HUDEP-2 (cell line): ENCODE measurements around the gene CBX7.

Experiments
- DNase-seq, 76 experiments: peaks; one replicate each; lab custom pipeline; 2025; ENCODE audit not compliant: unreplicated experiment in 76 of 76; lab: John Stamatoyannopoulos, UW

Gene CBX7

GRCh38 chr22:39128508-39128907 is 24.0 kb downstream of the CBX7 start:
- no peak for DNase-seq

DNA sequence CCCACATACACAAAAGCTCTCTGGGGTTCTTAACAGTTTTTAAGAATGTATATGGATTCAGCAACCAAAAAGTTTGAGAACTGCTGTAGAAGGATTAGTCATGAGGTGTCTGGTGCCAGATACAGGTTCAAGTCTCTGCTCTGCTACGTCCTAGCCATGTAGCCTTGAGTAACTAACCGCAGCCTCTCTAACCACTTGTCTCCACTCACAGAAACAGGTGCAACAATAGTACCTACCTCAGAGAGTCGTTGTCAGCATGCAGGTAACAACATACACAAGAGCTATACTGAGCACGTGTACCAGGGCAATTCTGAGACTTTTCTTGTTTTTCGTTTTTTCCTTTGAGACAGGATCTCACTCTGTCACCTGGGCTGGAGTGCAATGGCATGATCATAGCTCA is 26.9 kb downstream of the CBX7 start:
- DNase-seq: no peak

- DNase-seq: no peak
Observed at GRCh38 chr22:39123751-39124581, 28.5 kb downstream of the CBX7 start.

GRCh38 chr22:39122772-39123470 is 29.6 kb downstream of the CBX7 start:
- no peak for DNase-seq

GRCh38 chr22:39120983-39121382 is 31.5 kb downstream of the CBX7 start:
- no peak for DNase-seq

DNA sequence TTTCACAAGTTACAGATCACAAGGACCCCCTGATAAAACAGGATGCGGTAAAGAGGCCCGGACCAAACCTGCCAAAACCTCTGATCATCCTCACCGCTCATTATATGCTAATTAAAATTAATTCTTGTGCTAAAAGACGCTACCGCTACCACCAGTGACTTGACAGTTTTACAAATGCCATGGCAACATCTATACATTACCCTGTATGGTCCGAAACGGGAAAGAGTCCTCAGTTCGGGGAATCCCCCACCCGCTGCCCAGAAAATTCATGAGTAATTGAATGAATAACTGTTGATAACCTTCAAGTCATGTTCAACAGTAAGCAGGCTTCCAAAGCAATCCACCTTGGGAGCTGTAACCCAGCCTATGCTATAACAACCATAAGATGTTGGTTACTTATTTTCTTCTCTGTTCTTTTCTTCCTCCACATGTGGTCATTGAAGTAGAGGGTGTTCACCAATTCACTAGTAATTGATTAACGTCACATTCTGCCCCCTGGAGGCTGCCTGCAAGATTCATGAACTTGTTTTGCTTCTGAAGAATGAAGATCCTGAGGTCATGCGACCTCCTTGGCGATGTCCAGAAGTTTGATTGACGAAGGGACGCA is 34.8 kb downstream of the CBX7 start:
- DNase-seq: peak in 61 of 76 experiments; percentile 6 to 70 (median 43)

GRCh38 chr22:39115977-39116621 is 36.4 kb downstream of the CBX7 start:
- DNase-seq: no peak

DNA sequence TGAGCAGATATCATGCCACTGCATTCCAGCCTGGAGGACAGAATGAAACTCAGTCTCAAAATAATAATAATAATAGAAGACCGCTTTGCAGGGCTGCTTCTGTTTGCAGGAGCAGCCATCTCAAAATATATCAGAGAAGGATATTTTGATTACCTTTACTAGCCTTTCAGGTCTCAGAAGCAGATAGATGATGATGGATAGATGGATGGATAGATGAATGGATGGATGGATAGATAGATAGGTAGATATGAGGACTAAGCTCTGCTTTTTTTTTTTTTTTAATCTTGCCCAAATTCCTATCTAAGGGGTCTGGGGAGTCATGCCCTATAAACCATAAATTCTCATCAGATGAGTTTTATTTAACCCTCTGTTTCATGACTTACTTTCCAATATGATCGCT is 36.9 kb downstream of the CBX7 start:
- no peak for DNase-seq

DNA sequence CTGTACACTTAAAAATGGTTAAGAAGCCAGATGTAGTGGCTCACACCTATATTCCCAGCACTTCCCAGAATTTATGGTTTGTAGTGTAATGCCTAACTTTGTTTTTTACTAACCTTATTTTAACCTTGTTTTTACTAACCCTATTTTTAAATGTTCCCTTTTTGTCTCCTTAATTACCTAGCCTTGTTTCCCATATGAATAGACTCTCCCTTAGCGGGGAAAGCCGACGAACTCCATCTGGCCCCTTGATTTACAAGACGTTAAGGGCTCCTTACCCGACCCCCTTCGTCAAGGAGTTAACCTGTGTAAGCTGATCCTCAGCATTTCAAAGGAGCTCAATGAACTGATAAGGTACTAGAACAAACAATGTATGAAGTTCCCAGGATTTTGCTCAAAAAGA is 38.4 kb downstream of the CBX7 start:
- DNase-seq: no peak

GRCh38 chr22:39110631-39111561 is 41.6 kb downstream of the CBX7 start:
- no peak for DNase-seq

DNA sequence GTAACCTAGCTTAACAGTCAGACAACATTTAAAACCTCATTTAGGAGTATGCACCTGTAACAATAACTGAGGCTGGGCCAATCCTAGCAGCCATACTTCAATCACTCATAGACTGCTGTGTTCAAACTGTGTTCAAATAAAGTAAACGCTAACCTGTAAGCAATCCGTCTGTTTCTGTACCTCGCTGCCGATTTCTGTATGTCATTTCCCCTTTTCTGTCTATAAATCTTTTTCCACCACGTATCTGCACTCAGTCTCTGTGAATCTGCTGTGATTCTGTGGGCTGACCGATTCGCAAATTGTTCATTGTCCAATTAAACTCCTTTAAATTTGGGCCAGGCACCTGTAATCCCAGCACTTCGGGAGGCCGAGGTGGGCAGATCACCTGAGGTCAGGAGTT is 43.1 kb downstream of the CBX7 start:
- no peak for DNase-seq

DNA sequence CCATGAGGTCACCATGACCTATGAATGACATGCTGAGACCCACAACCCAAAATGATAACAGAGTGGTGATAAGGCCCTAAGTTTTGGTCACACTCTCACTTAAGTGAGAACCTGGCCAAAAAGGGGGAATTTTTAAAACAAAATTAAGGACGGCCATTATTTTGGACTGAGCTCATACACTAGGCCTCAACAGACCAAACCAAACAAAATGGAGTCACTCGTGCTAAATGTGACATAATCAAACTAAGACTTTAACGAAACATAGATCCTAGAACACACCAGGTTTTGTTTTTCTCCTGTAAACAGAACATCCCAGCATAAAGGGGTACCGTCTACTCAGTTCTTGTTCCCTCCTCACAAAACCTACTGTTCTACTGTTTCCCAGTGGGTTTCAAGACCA is 44.0 kb downstream of the CBX7 start:
- no peak for DNase-seq

DNA sequence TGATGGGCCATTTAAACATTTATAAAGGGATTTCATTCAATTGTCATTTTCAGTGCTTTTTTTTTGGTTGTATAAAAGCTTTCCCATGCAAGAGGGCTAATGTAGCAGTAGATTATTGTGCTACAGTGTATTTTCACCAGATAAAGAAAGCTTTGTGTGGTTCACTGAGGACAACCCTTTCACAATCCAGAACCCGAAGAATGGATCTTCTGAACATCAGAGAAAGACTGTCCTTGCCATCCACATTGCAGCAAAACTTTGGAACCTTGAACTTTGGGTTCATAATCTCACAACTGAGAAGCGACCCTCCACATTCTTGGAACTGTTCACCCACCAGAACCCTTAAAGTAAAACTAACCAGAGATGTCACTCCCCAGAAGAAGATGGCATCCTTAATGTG is 46.2 kb downstream of the CBX7 start:
- no peak for DNase-seq

- DNase-seq: no peak
Observed at GRCh38 chr22:39103431-39103830, 49.0 kb downstream of the CBX7 start.

DNA sequence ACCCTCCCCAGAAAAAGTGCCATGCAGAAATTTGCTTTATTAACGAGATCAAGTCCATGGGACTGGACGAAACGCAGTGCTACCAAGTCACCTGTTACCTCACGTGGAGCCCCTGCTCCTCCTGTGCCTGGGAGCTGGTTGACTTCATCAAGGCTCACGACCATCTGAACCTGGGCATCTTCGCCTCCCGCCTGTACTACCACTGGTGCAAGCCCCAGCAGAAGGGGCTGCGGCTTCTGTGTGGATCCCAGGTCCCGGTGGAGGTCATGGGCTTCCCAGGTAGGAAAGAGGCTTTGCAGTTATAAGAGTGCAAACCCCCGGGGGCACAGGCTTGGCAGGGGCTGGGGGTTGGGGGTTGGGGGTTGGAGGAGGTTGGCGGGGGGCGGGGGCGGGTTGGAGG is 51.3 kb downstream of the CBX7 start:
- DNase-seq: no peak

DNA sequence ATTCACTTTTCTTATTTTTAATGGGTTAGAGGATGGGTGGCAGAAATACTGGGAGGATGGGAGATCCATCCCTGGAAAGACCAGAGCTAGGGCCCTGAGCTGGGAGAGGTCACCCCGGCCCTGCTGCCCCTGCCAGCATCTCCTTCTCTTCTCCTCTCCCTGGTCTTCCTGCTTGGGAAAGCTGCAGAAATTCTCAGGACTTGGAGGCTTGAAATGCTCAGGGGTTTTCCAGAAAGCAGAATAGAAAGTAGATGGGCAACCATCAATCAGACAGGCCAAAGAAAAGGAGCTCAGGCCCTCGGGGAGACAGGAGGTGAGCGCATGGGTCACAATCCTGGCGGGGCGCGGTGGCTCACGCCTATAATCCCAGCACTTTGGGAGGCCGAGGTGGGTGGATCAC is 53.9 kb downstream of the CBX7 start:
- DNase-seq: no peak

GRCh38 chr22:39098026-39098425 is 54.5 kb downstream of the CBX7 start:
- no peak for DNase-seq

- peak in 26 of 76 experiments; percentile 8 to 69 (median 26) for DNase-seq
Observed at GRCh38 chr22:39097098-39098020, 55.1 kb downstream of the CBX7 start, which contains the start of gene APOBEC3H. Gene APOBEC3H (plus strand): TSS chr22:39097244. CDS start chr22:39100279, 3,035 bp downstream.

DNA sequence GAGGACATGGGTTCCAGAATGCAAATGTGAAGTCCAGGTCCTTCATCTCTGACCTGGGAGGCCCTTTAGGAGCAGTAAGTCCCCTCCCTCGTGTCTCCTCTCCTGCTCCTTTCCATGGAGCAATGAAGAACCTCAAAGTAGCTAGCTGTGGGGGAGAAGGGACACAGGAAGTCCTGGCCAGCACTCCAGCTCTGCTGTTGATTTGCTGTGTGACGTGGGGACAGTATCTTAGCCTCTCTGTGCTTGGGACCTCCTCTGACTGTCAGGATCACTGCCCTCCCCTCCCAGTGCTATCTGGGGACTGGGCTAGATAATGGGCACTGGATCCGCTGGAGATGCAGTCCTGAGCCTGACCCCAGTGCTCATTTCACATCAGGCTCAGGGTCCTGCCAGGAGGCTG is 56.5 kb downstream of the CBX7 start:
- no peak for DNase-seq
